ENCODE results near the gene POLR3A.

Gene POLR3A

DNA sequence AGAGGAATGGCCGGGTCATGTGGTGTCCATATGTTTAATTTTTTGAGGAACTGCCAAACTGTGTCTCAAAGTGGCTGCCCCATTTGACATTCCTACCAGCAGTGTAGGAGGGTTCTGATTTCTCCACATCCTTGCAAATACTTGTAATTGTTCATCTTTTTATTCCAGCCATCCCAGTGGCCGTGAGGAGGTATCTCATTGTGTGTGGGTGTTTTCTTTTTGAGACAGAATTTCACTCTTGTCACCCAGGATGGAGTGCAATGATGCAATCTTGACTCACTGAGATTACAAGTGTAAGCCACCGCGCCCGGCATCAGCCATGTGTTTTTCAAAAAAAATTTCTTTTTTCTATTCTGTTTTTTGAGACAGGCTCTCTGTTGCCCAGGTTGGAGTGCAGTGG lies 64.0 kb downstream of the POLR3A start:
- TF ChIP-seq GATA2 (IDR thresholded peaks at IDR 0.05; ENCODE audit: low read depth, low read length) (no peak), GATA3 (IDR thresholded peaks at IDR 0.05; ENCODE audit: low read depth, low read length) (no peak)

GRCh38 chr10:77964811-77965210 lies 64.5 kb downstream of the POLR3A start:
- TF ChIP-seq GATA3 (IDR thresholded peaks at IDR 0.05; ENCODE audit: low read depth, low read length) (no peak), GATA2 (IDR thresholded peaks at IDR 0.05; ENCODE audit: low read depth, low read length) (no peak)

- TF ChIP-seq GATA2 (IDR thresholded peaks at IDR 0.05; ENCODE audit: low read depth, low read length) (no peak), GATA3 (IDR thresholded peaks at IDR 0.05; ENCODE audit: low read depth, low read length) (no peak)
Observed at GRCh38 chr10:77963901-77964300, 65.4 kb downstream of the POLR3A start.

DNA sequence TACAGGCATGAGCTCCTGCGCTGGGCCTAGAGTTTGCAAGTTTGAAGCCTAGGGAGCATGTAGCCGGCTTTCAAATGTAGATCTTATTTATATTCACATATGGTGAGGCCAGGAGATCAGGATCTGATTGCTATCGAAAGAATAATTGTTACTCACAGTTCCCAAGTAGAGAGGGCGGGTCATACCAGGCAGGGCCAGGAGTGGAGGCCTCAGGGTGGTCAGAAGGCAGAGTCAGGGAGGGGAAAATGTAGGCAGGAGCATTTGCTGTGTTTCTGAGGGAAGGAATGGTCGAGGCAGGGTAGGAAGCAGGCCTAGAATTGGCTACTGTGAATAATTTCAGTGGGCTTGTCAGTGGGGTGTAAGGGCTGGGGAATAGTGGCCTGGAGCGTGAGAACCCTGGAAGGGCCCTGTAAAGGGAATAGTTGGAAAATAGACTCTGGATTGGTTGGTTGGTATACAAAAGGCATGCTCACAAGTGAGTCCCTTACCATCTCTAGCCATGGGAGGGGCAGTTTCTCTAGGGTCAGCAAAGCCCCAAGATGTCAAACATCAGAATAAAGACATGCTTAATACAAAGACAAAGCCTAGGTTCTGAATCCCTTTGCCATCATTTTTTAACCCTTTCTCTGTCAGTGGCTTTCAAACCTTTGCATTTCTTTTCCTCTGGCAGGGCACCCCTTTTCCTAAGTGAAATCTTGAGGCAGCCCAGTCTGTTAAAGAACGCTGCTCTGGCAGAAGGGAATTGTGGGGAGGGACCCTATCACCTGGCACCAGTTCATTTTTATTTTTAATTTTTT lies 66.8 kb downstream of the POLR3A start:
- TF ChIP-seq GATA2 (IDR thresholded peaks at IDR 0.05; ENCODE audit: low read depth, low read length) (peak; percentile 33; the same call in 1 of the 2 replicates), GATA3 (IDR thresholded peaks at IDR 0.05; ENCODE audit: low read depth, low read length) (no peak)

GRCh38 chr10:77961668-77962067 lies 67.6 kb downstream of the POLR3A start:
- no peak for TF ChIP-seq GATA2 (IDR thresholded peaks at IDR 0.05; ENCODE audit: low read depth, low read length)
- TF ChIP-seq GATA3 (IDR thresholded peaks at IDR 0.05; ENCODE audit: low read depth, low read length) = no peak

DNA sequence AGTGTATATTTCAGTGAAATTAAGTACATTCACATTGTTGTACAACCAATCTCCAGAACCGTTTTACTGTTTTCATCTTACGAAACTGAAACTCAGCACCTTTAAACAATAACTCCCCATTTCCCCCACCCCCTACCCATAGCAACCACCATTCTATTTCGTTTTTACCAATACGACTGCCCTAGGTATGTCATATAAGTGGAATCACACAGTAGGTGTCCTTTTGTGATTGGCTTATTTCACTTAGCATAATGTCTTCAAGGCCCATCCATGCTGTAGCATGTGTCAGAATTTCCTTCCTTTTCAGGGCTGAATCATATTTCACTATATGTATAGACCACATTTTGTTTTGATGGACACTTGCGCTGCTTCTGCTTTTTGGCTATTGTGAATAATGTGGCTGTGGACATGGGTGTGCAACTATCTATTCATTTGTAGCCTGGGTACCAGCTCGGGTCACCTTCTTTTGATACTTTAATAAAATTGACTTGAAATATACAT lies 68.4 kb downstream of the POLR3A start:
- TF ChIP-seq GATA2 (IDR thresholded peaks at IDR 0.05; ENCODE audit: low read depth, low read length) (no peak), GATA3 (IDR thresholded peaks at IDR 0.05; ENCODE audit: low read depth, low read length) (no peak)

- TF ChIP-seq GATA3 (IDR thresholded peaks at IDR 0.05; ENCODE audit: low read depth, low read length) (no peak), GATA2 (IDR thresholded peaks at IDR 0.05; ENCODE audit: low read depth, low read length) (no peak)
Observed at GRCh38 chr10:77959887-77960455, 69.3 kb downstream of the POLR3A start.

GRCh38 chr10:77959384-77959783 lies 69.9 kb downstream of the POLR3A start:
- TF ChIP-seq GATA2 (IDR thresholded peaks at IDR 0.05; ENCODE audit: low read depth, low read length) = no peak

- TF ChIP-seq GATA3 (IDR thresholded peaks at IDR 0.05; ENCODE audit: low read depth, low read length) (no peak), GATA2 (IDR thresholded peaks at IDR 0.05; ENCODE audit: low read depth, low read length) (no peak)
Observed at GRCh38 chr10:77955136-77955535, 74.2 kb downstream of the POLR3A start.

- TF ChIP-seq GATA3 (IDR thresholded peaks at IDR 0.05; ENCODE audit: low read depth, low read length) = no peak
- no peak for TF ChIP-seq GATA2 (IDR thresholded peaks at IDR 0.05; ENCODE audit: low read depth, low read length)
Observed at GRCh38 chr10:77949167-77949566, 80.1 kb downstream of the POLR3A start.

GRCh38 chr10:77946084-77946483 lies 83.2 kb downstream of the POLR3A start:
- TF ChIP-seq GATA2 (IDR thresholded peaks at IDR 0.05; ENCODE audit: low read depth, low read length) (no peak), GATA3 (IDR thresholded peaks at IDR 0.05; ENCODE audit: low read depth, low read length) (no peak)

DNA sequence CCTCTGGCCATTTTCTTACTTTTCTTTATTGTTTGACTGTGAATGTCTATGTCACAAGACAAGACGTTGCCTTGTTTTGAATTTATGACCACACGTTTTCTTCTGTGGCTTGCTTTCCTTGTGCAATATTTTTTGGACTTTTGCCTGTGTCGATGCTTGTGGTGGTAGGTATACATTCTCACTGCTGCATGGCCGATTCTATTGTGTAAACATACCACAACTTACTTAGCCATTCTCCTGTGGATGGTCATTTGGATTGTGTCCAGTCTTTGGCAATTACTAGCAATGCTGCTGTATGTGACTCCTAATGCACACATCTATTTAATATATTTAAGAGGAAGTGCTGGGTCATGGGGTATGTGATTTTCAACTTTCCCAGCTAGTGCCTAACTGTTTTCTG lies 84.8 kb downstream of the POLR3A start:
- TF ChIP-seq GATA3 (IDR thresholded peaks at IDR 0.05; ENCODE audit: low read depth, low read length) = no peak

GRCh38 chr10:77943121-77943901 lies 86.0 kb downstream of the POLR3A start:
- TF ChIP-seq GATA2 (IDR thresholded peaks at IDR 0.05; ENCODE audit: low read depth, low read length) (no peak), GATA3 (IDR thresholded peaks at IDR 0.05; ENCODE audit: low read depth, low read length) (no peak)

DNA sequence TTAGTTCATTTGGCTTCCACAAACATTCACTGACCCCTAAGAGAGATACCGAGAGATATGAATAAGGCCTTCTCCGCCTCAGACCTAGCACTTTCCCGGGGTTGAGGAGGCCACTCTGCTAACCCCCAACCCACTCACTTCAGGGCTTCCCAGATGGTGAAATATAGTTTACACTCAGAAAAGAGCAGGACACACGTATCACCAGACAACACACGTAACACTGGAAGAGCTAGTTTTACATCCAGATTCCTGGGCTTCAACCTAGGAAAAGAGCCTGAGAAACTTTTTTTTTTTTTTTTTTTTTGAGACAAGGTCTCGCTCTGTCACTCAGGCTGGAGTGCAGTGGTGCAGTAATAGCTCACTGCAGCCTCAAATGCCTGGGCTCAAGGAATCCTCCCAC lies 87.5 kb downstream of the POLR3A start:
- TF ChIP-seq GATA2 (IDR thresholded peaks at IDR 0.05; ENCODE audit: low read depth, low read length) (no peak), GATA3 (IDR thresholded peaks at IDR 0.05; ENCODE audit: low read depth, low read length) (no peak)
